ENCODE measurements around the gene SEMA6B.

The SEMA6B gene

DNA sequence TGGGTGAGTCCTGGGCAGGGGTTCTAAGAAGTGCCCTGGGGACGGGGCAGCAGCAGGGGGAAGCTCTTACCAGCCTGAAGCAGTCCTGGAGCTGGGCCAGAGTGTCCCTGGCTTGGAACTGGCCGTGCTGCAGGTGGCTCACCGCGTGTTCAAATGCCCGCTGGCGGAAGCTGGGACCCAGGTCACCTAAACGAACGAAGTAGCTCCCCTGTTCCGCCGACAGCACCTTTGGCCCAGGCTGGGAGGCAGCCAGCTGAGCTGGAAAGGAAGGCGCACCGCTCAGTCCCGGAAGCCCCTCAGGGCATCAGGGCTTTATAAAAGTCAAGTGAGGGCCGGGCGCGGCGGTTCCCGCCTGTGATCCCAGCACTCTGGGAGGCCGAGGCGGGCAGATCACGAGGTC, 50.8 kb downstream of the SEMA6B start:
- H3K36me3 ChIP-seq (ENCODE audit: control insufficient read depth in 2 of 2, insufficient read depth in 2 of 2, low read length in 2 of 2), result peaks cover 3 to 6% of the 10 kb centered on the region in 2 donors
- H3K27me3 ChIP-seq (ENCODE audit: control insufficient read depth in 2 of 2, insufficient read depth in 2 of 2, low read length in 2 of 2), result no peaks in the 10 kb centered on the region
- no peak overlapping the region for H3K4me3 ChIP-seq (ENCODE audit: low read length in 2 of 2)
- H3K9me3 ChIP-seq (ENCODE audit: control insufficient read depth in 2 of 2, low read length in 2 of 2), result no peaks in the 10 kb centered on the region
- H3K27ac ChIP-seq (ENCODE audit: low read depth in 2 of 2, low read length in 2 of 2), result no peak overlapping the region
- no peaks in the 10 kb centered on the region for H3K4me1 ChIP-seq (ENCODE audit: control insufficient read depth in 2 of 2, insufficient read depth in 2 of 2, low read length in 2 of 2)
- no peak overlapping the region for H3K9ac ChIP-seq (ENCODE audit: low read depth in 1 of 2, low read length in 2 of 2)

DNA sequence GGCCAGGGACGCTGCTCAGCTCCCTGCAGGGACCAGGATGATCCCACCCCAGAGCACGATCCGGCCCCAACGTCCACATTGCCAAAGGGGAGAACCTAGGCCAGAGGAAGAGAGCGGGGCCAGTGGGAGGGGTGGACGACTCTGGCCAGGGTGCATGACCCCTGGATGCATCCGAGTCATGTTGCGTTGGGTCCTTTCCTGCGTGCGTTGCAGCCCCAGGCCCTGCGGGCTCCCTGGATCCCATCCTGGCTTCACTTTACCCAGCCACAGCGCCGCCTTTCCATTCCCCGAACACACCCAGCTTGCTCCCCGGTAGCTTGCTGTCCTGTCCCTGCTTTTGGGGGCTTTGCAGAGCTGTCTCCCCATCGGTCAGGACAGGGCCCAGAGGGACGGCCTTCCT, 51.7 kb downstream of the SEMA6B start:
- H3K27me3 ChIP-seq (ENCODE audit: control insufficient read depth in 2 of 2, insufficient read depth in 2 of 2, low read length in 2 of 2), result no peaks in the 10 kb centered on the region
- H3K4me1 ChIP-seq (ENCODE audit: control insufficient read depth in 2 of 2, insufficient read depth in 2 of 2, low read length in 2 of 2), result no peaks in the 10 kb centered on the region
- H3K4me3 ChIP-seq (ENCODE audit: low read length in 2 of 2), result no peak overlapping the region
- H3K9me3 ChIP-seq (ENCODE audit: control insufficient read depth in 2 of 2, low read length in 2 of 2), result no peaks in the 10 kb centered on the region
- H3K27ac ChIP-seq (ENCODE audit: low read depth in 2 of 2, low read length in 2 of 2), result no peak overlapping the region
- H3K9ac ChIP-seq (ENCODE audit: low read depth in 1 of 2, low read length in 2 of 2), result no peak overlapping the region
- H3K36me3 ChIP-seq (ENCODE audit: control insufficient read depth in 2 of 2, insufficient read depth in 2 of 2, low read length in 2 of 2), result peaks cover 4 to 7% of the 10 kb centered on the region in 2 donors

DNA sequence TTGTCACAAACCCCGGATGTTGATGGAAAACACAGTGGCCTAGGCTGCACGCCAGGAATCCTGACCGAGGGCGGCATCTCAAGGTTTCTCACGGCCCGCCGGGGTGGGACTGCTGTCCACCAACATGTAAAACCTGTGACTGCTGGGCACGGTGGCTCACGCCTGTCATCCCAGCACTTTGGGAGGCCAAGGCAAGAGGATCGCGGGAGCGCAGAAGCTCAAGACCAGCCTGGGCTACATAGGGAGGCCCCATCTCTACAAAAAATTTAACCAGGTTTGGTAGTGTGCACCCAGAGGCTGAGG, 52.4 kb downstream of the SEMA6B start:
- Histone ChIP-seq H3K36me3 (ENCODE audit: control insufficient read depth in 2 of 2, insufficient read depth in 2 of 2, low read length in 2 of 2) (peaks cover 10 to 12% of the 10 kb centered on the region in 2 donors), H3K4me3 (ENCODE audit: low read length in 2 of 2) (no peak overlapping the region), H3K9me3 (ENCODE audit: control insufficient read depth in 2 of 2, low read length in 2 of 2) (no peaks in the 10 kb centered on the region)

DNA sequence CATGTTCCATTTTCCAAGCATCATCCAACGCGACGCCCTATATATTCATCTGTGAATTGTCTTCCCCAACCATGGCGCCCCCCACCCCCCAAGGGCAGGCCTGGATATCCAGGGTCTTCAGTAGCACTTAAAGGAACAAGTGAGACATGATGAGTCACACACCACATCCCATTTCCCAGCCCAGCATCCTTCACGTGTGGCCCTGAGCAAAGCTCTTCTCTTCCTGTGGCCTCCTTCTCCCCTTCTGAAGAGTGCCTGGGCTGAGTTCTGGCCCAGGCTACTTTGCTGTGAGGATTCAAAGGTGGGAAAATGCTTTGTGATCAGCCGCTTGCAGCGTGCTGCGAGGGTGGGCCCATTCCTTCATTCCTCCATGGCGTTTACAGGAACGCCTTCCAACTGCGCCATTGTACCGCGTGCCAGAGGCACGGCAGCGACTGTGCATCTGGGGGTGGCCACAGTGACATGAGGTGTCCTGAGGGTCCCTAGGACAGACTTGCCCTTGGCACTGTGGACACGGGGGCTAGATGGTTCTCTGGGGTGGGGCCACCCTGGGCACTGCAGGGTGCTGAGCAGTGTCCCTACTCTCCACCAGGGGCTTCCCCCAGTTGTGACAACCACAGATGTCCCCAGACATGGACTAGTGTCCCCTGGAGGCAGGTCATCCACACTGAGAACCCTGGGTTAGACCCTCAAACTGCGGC, 52.9 kb downstream of the SEMA6B start:
- Histone ChIP-seq H3K27me3 (ENCODE audit: control insufficient read depth in 2 of 2, insufficient read depth in 2 of 2, low read length in 2 of 2) (no peaks in the 10 kb centered on the region), H3K9me3 (ENCODE audit: control insufficient read depth in 2 of 2, low read length in 2 of 2) (no peaks in the 10 kb centered on the region), H3K9ac (ENCODE audit: low read depth in 1 of 2, low read length in 2 of 2) (no peak overlapping the region), H3K27ac (ENCODE audit: low read depth in 2 of 2, low read length in 2 of 2) (no peak overlapping the region), H3K4me3 (ENCODE audit: low read length in 2 of 2) (no peak overlapping the region), H3K36me3 (ENCODE audit: control insufficient read depth in 2 of 2, insufficient read depth in 2 of 2, low read length in 2 of 2) (peaks cover 13% of the 10 kb centered on the region in 2 donors), H3K4me1 (ENCODE audit: control insufficient read depth in 2 of 2, insufficient read depth in 2 of 2, low read length in 2 of 2) (no peaks in the 10 kb centered on the region)

More for the DNA sequence above, 52.4 kb downstream of the SEMA6B start:
- Histone ChIP-seq H3K4me1 (ENCODE audit: control insufficient read depth in 2 of 2, insufficient read depth in 2 of 2, low read length in 2 of 2) (no peaks in the 10 kb centered on the region), H3K9ac (ENCODE audit: low read depth in 1 of 2, low read length in 2 of 2) (no peak overlapping the region), H3K27me3 (ENCODE audit: control insufficient read depth in 2 of 2, insufficient read depth in 2 of 2, low read length in 2 of 2) (no peaks in the 10 kb centered on the region), H3K27ac (ENCODE audit: low read depth in 2 of 2, low read length in 2 of 2) (no peak overlapping the region)

DNA sequence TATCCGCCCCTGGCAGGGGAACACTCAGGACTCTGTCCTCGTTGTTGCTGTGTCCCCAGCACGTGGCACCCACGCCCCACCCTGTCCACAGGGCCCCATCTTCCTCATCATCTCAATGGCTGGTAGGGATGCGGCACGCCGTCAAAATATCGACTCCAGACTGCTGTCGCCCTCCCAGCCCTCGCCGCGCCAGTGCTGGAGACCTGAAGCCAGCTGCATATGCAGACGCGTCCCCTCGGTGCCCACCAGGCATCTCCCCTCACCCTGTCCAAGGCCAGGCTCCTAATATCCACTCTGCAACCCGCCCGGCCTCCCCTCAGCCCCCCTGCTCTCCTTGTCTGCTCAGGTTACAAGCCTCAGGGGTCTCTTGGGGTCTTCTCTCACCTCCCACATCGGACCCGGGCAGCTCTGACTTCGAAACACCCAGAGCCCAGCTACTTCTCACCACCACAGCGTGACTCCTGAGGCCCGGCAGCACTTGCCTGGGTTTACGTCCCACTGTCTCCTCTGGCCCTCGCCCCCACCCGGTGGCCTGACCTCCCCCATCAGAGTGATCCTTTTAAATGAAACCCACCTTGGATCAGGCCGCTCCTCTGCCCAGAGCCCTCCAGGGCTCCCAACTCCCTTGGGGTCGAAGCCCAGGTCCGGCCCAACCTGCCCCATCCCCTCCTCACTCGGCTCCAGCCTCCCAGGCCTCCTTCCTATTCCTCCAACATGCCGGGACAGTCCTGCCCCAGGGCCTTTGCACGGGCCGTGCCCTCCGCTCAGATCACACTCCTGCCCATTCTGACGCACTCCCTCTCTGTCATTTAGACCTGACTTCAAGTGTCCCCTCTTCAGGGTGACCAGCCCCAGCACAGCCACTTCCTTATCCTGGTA, 53.7 kb downstream of the SEMA6B start:
- H3K27ac ChIP-seq (ENCODE audit: low read depth in 2 of 2, low read length in 2 of 2), result no peak overlapping the region
- H3K36me3 ChIP-seq (ENCODE audit: control insufficient read depth in 2 of 2, insufficient read depth in 2 of 2, low read length in 2 of 2), result peaks cover 14 to 21% of the 10 kb centered on the region in 2 donors
- H3K27me3 ChIP-seq (ENCODE audit: control insufficient read depth in 2 of 2, insufficient read depth in 2 of 2, low read length in 2 of 2), result no peaks in the 10 kb centered on the region
- H3K9me3 ChIP-seq (ENCODE audit: control insufficient read depth in 2 of 2, low read length in 2 of 2), result no peaks in the 10 kb centered on the region
- no peak overlapping the region for H3K4me3 ChIP-seq (ENCODE audit: low read length in 2 of 2)
- no peak overlapping the region for H3K9ac ChIP-seq (ENCODE audit: low read depth in 1 of 2, low read length in 2 of 2)
- no peaks in the 10 kb centered on the region for H3K4me1 ChIP-seq (ENCODE audit: control insufficient read depth in 2 of 2, insufficient read depth in 2 of 2, low read length in 2 of 2)

DNA sequence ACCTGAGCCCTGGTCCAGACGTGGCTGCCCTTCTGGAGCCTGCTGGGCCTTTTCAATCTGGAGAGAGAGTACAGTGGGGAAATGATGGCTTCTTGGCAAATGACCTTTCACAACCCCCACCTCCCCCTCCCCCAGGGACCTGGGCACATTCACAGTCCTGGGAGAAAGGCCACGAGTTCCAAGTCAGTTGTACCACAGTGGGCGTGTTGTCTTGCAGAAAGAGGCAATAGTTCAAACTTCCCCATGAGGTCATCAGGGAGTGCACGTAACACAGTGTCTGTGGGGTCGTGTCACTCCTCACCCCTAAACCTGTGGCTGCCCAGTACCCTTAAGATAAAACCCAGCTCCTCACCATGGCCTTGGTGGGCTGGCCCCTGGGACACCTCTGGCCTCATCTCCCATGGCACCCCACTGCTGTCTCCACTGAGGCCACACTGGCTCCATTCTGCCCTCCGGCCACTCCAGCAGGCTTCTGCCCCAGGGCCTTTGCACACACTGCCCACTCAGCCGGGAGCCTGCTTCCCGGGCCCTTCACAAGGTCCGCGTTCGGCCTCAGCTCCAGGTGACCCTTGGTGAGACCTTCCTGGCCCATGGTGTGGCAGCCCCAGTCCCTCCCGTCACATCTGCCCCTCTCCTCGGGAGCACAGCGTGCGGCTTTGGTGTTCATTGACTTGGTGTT, 54.5 kb downstream of the SEMA6B start:
- no peaks in the 10 kb centered on the region for H3K4me1 ChIP-seq (ENCODE audit: control insufficient read depth in 2 of 2, insufficient read depth in 2 of 2, low read length in 2 of 2)
- H3K27me3 ChIP-seq (ENCODE audit: control insufficient read depth in 2 of 2, insufficient read depth in 2 of 2, low read length in 2 of 2), result no peaks in the 10 kb centered on the region
- no peaks in the 10 kb centered on the region for H3K9me3 ChIP-seq (ENCODE audit: control insufficient read depth in 2 of 2, low read length in 2 of 2)
- H3K9ac ChIP-seq (ENCODE audit: low read depth in 1 of 2, low read length in 2 of 2), result no peak overlapping the region
- H3K4me3 ChIP-seq (ENCODE audit: low read length in 2 of 2), result no peak overlapping the region
- peaks cover 16 to 23% of the 10 kb centered on the region in 2 donors for H3K36me3 ChIP-seq (ENCODE audit: control insufficient read depth in 2 of 2, insufficient read depth in 2 of 2, low read length in 2 of 2)
- H3K27ac ChIP-seq (ENCODE audit: low read depth in 2 of 2, low read length in 2 of 2), result no peak overlapping the region

DNA sequence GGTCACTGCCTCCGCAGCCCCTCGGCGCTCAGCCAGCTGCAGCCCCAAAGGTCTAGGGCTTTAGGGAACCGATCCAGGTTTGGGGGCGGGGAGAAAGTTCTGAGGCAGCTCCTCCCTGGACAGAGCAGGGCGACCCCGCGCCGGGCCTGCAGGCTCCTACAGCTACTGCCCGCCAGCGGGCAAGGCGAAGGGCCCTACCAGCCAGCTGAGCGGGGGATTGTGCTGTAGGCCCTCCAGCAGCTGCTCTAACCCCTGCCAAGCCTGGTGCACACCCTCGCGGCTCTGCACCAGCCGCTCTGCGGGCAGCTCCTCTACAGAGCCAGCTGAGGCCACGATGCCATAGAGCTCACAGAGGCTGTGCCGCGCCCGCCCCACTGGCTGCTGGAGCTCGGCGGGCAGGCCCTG, 55.2 kb downstream of the SEMA6B start:
- Histone ChIP-seq H3K27me3 (ENCODE audit: control insufficient read depth in 2 of 2, insufficient read depth in 2 of 2, low read length in 2 of 2) (no peaks in the 10 kb centered on the region), H3K4me1 (ENCODE audit: control insufficient read depth in 2 of 2, insufficient read depth in 2 of 2, low read length in 2 of 2) (no peaks in the 10 kb centered on the region), H3K9ac (ENCODE audit: low read depth in 1 of 2, low read length in 2 of 2) (no peak overlapping the region), H3K4me3 (ENCODE audit: low read length in 2 of 2) (no peak overlapping the region), H3K36me3 (ENCODE audit: control insufficient read depth in 2 of 2, insufficient read depth in 2 of 2, low read length in 2 of 2) (peaks cover 18 to 23% of the 10 kb centered on the region in 2 donors), H3K27ac (ENCODE audit: low read depth in 2 of 2, low read length in 2 of 2) (no peak overlapping the region), H3K9me3 (ENCODE audit: control insufficient read depth in 2 of 2, low read length in 2 of 2) (no peaks in the 10 kb centered on the region)

DNA sequence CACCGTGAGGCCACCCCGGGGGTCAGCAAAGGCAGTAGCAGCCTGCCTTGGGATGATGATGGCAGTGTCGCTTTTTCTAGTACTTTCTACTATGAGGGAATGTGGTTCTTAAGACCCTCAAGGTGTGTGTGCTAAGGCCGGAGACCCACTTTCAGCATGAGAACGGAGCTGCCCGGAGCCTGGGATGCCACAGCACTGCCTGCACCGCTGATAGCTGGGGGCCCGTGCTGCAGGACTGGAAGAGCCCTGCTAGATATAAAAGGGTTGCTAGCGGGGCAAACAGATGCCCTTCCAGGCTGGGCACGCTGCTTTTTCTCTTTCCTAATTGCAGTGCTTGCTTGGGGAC, 55.7 kb downstream of the SEMA6B start:
- Histone ChIP-seq H3K27me3 (ENCODE audit: control insufficient read depth in 2 of 2, insufficient read depth in 2 of 2, low read length in 2 of 2) (no peaks in the 10 kb centered on the region), H3K9ac (ENCODE audit: low read depth in 1 of 2, low read length in 2 of 2) (no peak overlapping the region), H3K4me1 (ENCODE audit: control insufficient read depth in 2 of 2, insufficient read depth in 2 of 2, low read length in 2 of 2) (no peaks in the 10 kb centered on the region), H3K4me3 (ENCODE audit: low read length in 2 of 2) (no peak overlapping the region), H3K9me3 (ENCODE audit: control insufficient read depth in 2 of 2, low read length in 2 of 2) (no peaks in the 10 kb centered on the region), H3K27ac (ENCODE audit: low read depth in 2 of 2, low read length in 2 of 2) (no peak overlapping the region), H3K36me3 (ENCODE audit: control insufficient read depth in 2 of 2, insufficient read depth in 2 of 2, low read length in 2 of 2) (peaks cover 18 to 23% of the 10 kb centered on the region in 2 donors)

DNA sequence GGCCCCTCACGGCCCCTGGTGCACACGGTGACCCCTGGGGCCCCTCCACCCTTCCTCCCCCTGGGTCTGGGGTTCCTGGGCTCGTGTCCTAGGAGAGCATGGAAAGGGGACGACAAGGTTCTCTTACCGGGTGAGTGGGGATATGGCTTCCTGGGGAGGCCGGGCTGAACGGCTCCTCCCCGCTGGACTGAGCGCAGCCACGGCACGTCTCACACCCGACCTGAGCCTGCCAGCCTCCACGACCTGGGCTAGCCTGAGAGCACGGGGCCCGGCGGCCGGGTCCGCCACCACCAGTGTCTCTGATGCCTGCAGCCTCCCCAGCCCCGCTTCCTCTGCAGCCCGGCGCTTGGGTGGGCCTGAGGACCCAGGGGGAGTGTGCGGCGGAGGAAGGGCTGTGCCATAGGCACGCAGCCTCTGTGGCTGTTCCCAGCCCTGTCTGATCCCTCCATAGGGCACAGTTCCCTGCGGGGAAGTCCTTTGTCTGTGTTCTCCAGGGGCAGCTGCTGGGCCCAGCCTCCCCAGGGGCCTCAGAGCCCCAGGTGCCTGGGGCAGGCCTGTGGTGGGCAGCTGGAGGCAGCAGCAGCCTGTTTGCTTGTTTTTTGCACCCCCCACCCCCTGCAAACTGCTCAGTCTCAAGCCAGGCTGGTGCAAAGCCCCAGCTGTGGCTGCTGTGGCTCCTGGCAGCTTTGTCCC, 56.2 kb downstream of the SEMA6B start:
- H3K4me3 ChIP-seq (ENCODE audit: low read length in 2 of 2), result no peak overlapping the region

More for the DNA sequence above, 56.2 kb downstream of the SEMA6B start:
- no peaks in the 10 kb centered on the region for H3K4me1 ChIP-seq (ENCODE audit: control insufficient read depth in 2 of 2, insufficient read depth in 2 of 2, low read length in 2 of 2)
- peaks cover 23 to 24% of the 10 kb centered on the region in 2 donors for H3K36me3 ChIP-seq (ENCODE audit: control insufficient read depth in 2 of 2, insufficient read depth in 2 of 2, low read length in 2 of 2)
- no peaks in the 10 kb centered on the region for H3K9me3 ChIP-seq (ENCODE audit: control insufficient read depth in 2 of 2, low read length in 2 of 2)
- no peak overlapping the region for H3K27ac ChIP-seq (ENCODE audit: low read depth in 2 of 2, low read length in 2 of 2)
- H3K27me3 ChIP-seq (ENCODE audit: control insufficient read depth in 2 of 2, insufficient read depth in 2 of 2, low read length in 2 of 2), result no peaks in the 10 kb centered on the region
- no peak overlapping the region for H3K9ac ChIP-seq (ENCODE audit: low read depth in 1 of 2, low read length in 2 of 2)

Data from mucosa of rectum (tissue), 2 donors.